ENCODE measurements around the gene C1orf35. TPM values are rescaled to one million over a fixed set of nuclear protein-coding genes. Genes with fewer than 3 reads are reported as not detected.

Gene C1orf35
- total RNA-seq, 6 donors from 2014 or later = 12.8 to 34.6 (median 17.8) TPM

DNA sequence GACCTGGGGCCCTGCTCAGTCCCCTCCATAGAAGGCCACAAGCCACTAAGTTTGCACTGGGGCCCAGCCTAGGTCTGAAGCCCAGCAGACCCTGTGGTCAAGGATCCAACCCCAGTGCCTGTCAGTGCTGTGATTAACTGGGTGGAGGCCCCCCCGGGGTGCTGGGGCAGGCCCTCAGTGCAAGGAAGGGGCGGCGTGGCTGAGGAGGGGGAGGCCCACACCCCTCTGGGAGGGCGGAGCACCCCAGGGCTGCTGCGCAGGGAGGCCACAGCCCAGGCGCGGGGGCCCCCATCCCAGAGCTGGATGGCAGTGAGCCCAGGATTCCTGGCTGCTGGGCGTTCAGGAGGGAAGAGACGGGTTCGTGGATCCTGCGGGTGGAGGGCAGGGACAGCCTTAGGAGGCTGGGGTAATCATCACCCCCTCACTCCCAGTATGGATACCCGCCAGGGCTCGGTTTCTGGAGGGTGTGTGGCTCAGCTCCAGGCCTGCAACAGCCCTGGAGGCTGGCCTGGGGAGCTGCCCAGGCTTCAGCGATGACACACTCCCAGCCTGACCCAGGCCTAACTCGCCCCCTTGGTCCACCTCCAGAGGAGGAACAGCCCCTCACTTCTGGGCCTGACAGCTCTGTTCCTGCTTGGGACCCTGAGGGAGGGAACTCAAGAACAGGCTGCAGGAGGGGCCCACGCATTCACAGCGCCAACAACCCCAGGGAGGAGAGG lies 47.5 kb upstream of the C1orf35 start:
- H3K9me3 ChIP-seq = no peaks in the 10 kb centered on the region
- peak overlapping the region in 3 of 4 donors; percentile 8 to 42 (median 39) for H3K4me3 ChIP-seq
- peaks cover 43 to 70% (median 62%) of the 10 kb centered on the region in 4 donors for H3K4me1 ChIP-seq
- ATAC-seq (ENCODE audit: low FRiP score in 2 of 2) (peak; percentile 24 to 73), DNase-seq (peak in 1 of 2 donors; percentile 84)
- no peaks in the 10 kb centered on the region for H3K27me3 ChIP-seq
- TF ChIP-seq, protein P1, sequence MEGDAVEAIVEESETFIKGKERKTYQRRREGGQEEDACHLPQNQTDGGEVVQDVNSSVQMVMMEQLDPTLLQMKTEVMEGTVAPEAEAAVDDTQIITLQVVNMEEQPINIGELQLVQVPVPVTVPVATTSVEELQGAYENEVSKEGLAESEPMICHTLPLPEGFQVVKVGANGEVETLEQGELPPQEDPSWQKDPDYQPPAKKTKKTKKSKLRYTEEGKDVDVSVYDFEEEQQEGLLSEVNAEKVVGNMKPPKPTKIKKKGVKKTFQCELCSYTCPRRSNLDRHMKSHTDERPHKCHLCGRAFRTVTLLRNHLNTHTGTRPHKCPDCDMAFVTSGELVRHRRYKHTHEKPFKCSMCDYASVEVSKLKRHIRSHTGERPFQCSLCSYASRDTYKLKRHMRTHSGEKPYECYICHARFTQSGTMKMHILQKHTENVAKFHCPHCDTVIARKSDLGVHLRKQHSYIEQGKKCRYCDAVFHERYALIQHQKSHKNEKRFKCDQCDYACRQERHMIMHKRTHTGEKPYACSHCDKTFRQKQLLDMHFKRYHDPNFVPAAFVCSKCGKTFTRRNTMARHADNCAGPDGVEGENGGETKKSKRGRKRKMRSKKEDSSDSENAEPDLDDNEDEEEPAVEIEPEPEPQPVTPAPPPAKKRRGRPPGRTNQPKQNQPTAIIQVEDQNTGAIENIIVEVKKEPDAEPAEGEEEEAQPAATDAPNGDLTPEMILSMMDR (IDR thresholded peaks at IDR 0.05) = no peak
- TF ChIP-seq POLR2AphosphoS5 (IDR thresholded peaks at IDR 0.05) = no peak
- no peak for TF ChIP-seq POLR2A (IDR thresholded peaks at IDR 0.05)
- no peak for TF ChIP-seq EP300 (IDR thresholded peaks at IDR 0.05)
- H3K36me3 ChIP-seq = peaks cover 0 to 41% (median 35%) of the 10 kb centered on the region in 4 donors
- WGBS, 2 donors = 29 to 55% methylated on average over 6 of the region's 17 CpGs
- H3K27ac ChIP-seq = peak overlapping the region; percentile 80 to 96 (median 87)

DNA sequence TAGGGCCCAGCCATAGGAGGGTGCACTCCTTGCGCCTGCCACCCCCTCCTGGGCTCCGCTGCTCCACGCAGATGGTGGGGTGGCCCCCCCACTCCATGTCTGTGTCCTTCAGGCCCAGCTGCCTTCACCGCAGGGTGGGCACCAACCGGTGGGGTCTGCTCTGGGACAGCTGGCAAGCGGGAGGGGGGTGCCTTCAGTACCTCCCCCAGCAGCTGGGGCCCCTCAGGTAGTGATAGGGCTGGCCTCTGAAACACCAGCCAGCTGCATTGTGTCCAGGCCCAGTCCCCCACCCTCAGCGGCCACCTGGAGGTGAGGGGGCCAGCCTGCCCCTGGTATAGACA lies 47.0 kb upstream of the C1orf35 start:
- WGBS, 2 donors = 49 to 100% methylated on average over 1 to 7 of the region's 7 CpGs

GRCh38 chr1:228149406-228150119 lies 46.4 kb upstream of the C1orf35 start, which contains the start of gene GJC2:
Gene GJC2 (plus strand): TSS chr1:228149930. CDS start chr1:228157759, 7,829 bp downstream.
- Histone ChIP-seq H3K4me3 (peak within 1 kb of the TSS; percentile 8 to 42 (median 32)), H3K36me3 (peaks cover 0 to 50% (median 40%) of the 10 kb centered on the region in 4 donors), H3K27me3 (no peaks in the 10 kb centered on the region), H3K4me1 (peaks cover 45 to 75% (median 68%) of the 10 kb centered on the region in 4 donors), H3K9me3 (no peaks in the 10 kb centered on the region), H3K27ac (peak within 1 kb of the TSS; percentile 80 to 96 (median 87))
- TF ChIP-seq POLR2AphosphoS5 (IDR thresholded peaks at IDR 0.05) = peak in 1 of 2 donors; percentile 24
- no peak for TF ChIP-seq POLR2A (IDR thresholded peaks at IDR 0.05)
- no peak for TF ChIP-seq EP300 (IDR thresholded peaks at IDR 0.05)
- TF ChIP-seq, protein P1 (IDR thresholded peaks at IDR 0.05) = no peak
- DNase-seq (peak in 1 of 2 donors; percentile 85), ATAC-seq (ENCODE audit: low FRiP score in 2 of 2) (peak; percentile 16 to 43)
- 58 to 66% methylated on average over 11 to 16 of the region's 17 CpGs for WGBS, 2 donors

More for the DNA sequence above, 47.0 kb upstream of the C1orf35 start:
- TF ChIP-seq, protein P1 (IDR thresholded peaks at IDR 0.05) = no peak
- TF ChIP-seq POLR2AphosphoS5 (IDR thresholded peaks at IDR 0.05) (no peak), EP300 (IDR thresholded peaks at IDR 0.05) (no peak), POLR2A (IDR thresholded peaks at IDR 0.05) (no peak)
- Histone ChIP-seq H3K9me3 (no peaks in the 10 kb centered on the region), H3K4me1 (peaks cover 43 to 70% (median 64%) of the 10 kb centered on the region in 4 donors), H3K27ac (peak overlapping the region; percentile 80 to 96 (median 87)), H3K27me3 (no peaks in the 10 kb centered on the region), H3K36me3 (peaks cover 0 to 46% (median 40%) of the 10 kb centered on the region in 4 donors), H3K4me3 (peak overlapping the region; percentile 8 to 42 (median 32))
- ATAC-seq (ENCODE audit: low FRiP score in 2 of 2) (no peak), DNase-seq (peak in 1 of 2 donors; percentile 66)

- Histone ChIP-seq H3K36me3 (peaks cover 0 to 48% (median 40%) of the 10 kb centered on the region in 4 donors), H3K4me1 (peaks cover 51 to 81% (median 73%) of the 10 kb centered on the region in 4 donors), H3K27ac (peak overlapping the region; percentile 80 to 96 (median 87)), H3K27me3 (no peaks in the 10 kb centered on the region), H3K9me3 (no peaks in the 10 kb centered on the region), H3K4me3 (peak overlapping the region in 1 of 4 donors; percentile 42)
- TF ChIP-seq, protein P1 (IDR thresholded peaks at IDR 0.05) = no peak
- TF ChIP-seq POLR2AphosphoS5 (IDR thresholded peaks at IDR 0.05) (no peak), POLR2A (IDR thresholded peaks at IDR 0.05) (no peak), EP300 (IDR thresholded peaks at IDR 0.05) (no peak)
- no peak for ATAC-seq (ENCODE audit: low FRiP score in 2 of 2)
- peak in 1 of 2 donors; percentile 47 for DNase-seq
- 28 to 57% methylated on average over 2 to 8 of the region's 8 CpGs for WGBS, 2 donors
Observed at GRCh38 chr1:228148935-228149405, 45.8 kb upstream of the C1orf35 start.
